Trophoblast cell (in vitro differentiated cells and primary cell): ENCODE measurements around the gene TRAF2.

Experiments used
- DNase-seq, 2 donors: peaks; one replicate each; pipeline ENCODE4 v3.0.0-alpha.2; 2016
- H2AFZ ChIP-seq: 2 replicates; pipeline ENCODE4 v1.6.1; 2013; ENCODE audit warnings: low read length, moderate library complexity, mild to moderate bottlenecking; ENCODE audit not compliant: insufficient read depth, poor library complexity
- H2AK5ac ChIP-seq: 2 replicates; pipeline ENCODE4 v1.6.1; 2013; ENCODE audit warnings: mild to moderate bottlenecking, low read length
- H2BK120ac ChIP-seq: 2 replicates; pipeline ENCODE4 v1.6.1; 2013; ENCODE audit warnings: low read length, mild to moderate bottlenecking, moderate library complexity; ENCODE audit not compliant: insufficient read depth, poor library complexity
- H2BK12ac ChIP-seq: 2 replicates; pipeline ENCODE4 v1.6.1; 2013; ENCODE audit warnings: mild to moderate bottlenecking, low read length, moderate library complexity
- H2BK5ac ChIP-seq: 2 replicates; pipeline ENCODE4 v1.6.1; 2013; ENCODE audit warnings: low read length, low read depth, moderate library complexity, mild to moderate bottlenecking; ENCODE audit not compliant: poor library complexity
- H3K14ac ChIP-seq: 2 replicates; pipeline ENCODE4 v1.6.1; 2013; ENCODE audit warnings: mild to moderate bottlenecking, low read length
- H3K18ac ChIP-seq: 2 replicates; pipeline ENCODE4 v1.6.1; 2013; ENCODE audit warnings: mild to moderate bottlenecking, low read length
- H3K23ac ChIP-seq: 2 replicates; pipeline ENCODE4 v1.6.1; 2013; ENCODE audit warnings: low read length
- H3K27ac ChIP-seq: 2 replicates; pipeline ENCODE4 v1.5.1; 2013; ENCODE audit warnings: low read depth, mild to moderate bottlenecking, inconsistent platforms, low read length, moderate library complexity
- H3K27me3 ChIP-seq: 2 replicates; pipeline ENCODE4 v1.6.1; 2013; ENCODE audit warnings: inconsistent platforms, mild to moderate bottlenecking, low read length, moderate library complexity; ENCODE audit not compliant: insufficient read depth
- H3K36me3 ChIP-seq, 2 experiments: 1 replicate in 1 of 2; 2 replicates in 1 of 2; pipeline ENCODE4 v1.6.1; 2013; ENCODE audit warnings: low read length in 2 of 2, mild to moderate bottlenecking in 2 of 2, moderate library complexity in 1 of 2; ENCODE audit not compliant: insufficient read depth in 2 of 2, control insufficient read depth in 1 of 2
- H3K4ac ChIP-seq: 2 replicates; pipeline ENCODE4 v1.6.1; 2013; ENCODE audit warnings: low read depth, mild to moderate bottlenecking, low read length, moderate library complexity
- H3K4me1 ChIP-seq, 2 experiments: 1 replicate in 1 of 2; 2 replicates in 1 of 2; pipeline ENCODE4 v1.6.1; 2013; ENCODE audit warnings: low read length in 2 of 2, mild to moderate bottlenecking in 2 of 2, moderate library complexity in 1 of 2; ENCODE audit not compliant: insufficient read depth in 2 of 2, control insufficient read depth in 1 of 2
- H3K4me2 ChIP-seq: 2 replicates; pipeline ENCODE4 v1.6.1; 2013; ENCODE audit warnings: inconsistent platforms, mild to moderate bottlenecking, low read length, moderate library complexity
- H3K4me3 ChIP-seq: 2 replicates; pipeline ENCODE4 v1.5.1; 2013; ENCODE audit warnings: mild to moderate bottlenecking, low read depth, low read length, inconsistent platforms
- H3K79me1 ChIP-seq: one replicate; pipeline ENCODE4 v1.6.1; 2013; ENCODE audit warnings: low read length
- H3K79me2 ChIP-seq: 2 replicates; pipeline ENCODE4 v1.6.1; 2013; ENCODE audit warnings: low read length, mild to moderate bottlenecking; ENCODE audit not compliant: control insufficient read depth, insufficient read depth, poor library complexity
- H3K9ac ChIP-seq: 2 replicates; pipeline ENCODE4 v1.6.1; 2013; ENCODE audit warnings: mild to moderate bottlenecking, low read length
- H3K9me3 ChIP-seq: 2 replicates; pipeline ENCODE4 v1.6.1; 2013; ENCODE audit warnings: low read depth, mild to moderate bottlenecking, control low read depth, inconsistent platforms, low read length; ENCODE audit not compliant: insufficient read depth
- H4K12ac ChIP-seq: 2 replicates; pipeline ENCODE4 v1.6.1; 2013; ENCODE audit warnings: low read depth, mild to moderate bottlenecking, low read length, moderate library complexity
- H4K8ac ChIP-seq: 2 replicates; pipeline ENCODE4 v1.6.1; 2013; ENCODE audit warnings: low read depth, mild to moderate bottlenecking, low read length, moderate library complexity
- H4K91ac ChIP-seq: one replicate; pipeline ENCODE4 v1.6.1; 2013; ENCODE audit warnings: low read depth, mild to moderate bottlenecking, low read length, moderate library complexity
- WGBS: extraction: QIAGEN DNeasy Blood & Tissue Kit; methylation state at CpG from one replicate; pipeline ENCODE4 v1.1.7; 2013; ENCODE audit warnings: missing lambda C conversion rate; ENCODE audit not compliant: insufficient read length, insufficient coverage; ENCODE audit errors: extremely low coverage; 5-methylcytosine and 5-hydroxymethylcytosine counted together

Gene TRAF2

GRCh38 chr9:136970361-136970760, 84.0 kb downstream of the TRAF2 start:
- no peak overlapping the region for H3K27ac ChIP-seq
- no peaks in the 10 kb centered on the region for H3K79me2 ChIP-seq
- H3K4ac ChIP-seq = no peak overlapping the region
- peaks cover 9% of the 10 kb centered on the region for H3K79me1 ChIP-seq
- no peak overlapping the region for H4K12ac ChIP-seq
- H3K18ac ChIP-seq = no peak overlapping the region
- H3K4me2 ChIP-seq = no peak overlapping the region
- peak overlapping the region; percentile 74 for H4K91ac ChIP-seq
- H3K27me3 ChIP-seq = no peaks in the 10 kb centered on the region
- H2BK5ac ChIP-seq = no peak overlapping the region
- H3K9ac ChIP-seq = no peak overlapping the region
- no peak overlapping the region for H2AK5ac ChIP-seq
- H3K9me3 ChIP-seq = no peaks in the 10 kb centered on the region
- H3K23ac ChIP-seq = no peak overlapping the region
- no peak overlapping the region for H2BK12ac ChIP-seq
- no peak for DNase-seq
- no peak overlapping the region for H3K14ac ChIP-seq
- H3K36me3 ChIP-seq = no peaks in the 10 kb centered on the region
- H3K4me3 ChIP-seq = no peak overlapping the region
- H4K8ac ChIP-seq = no peak overlapping the region
- no peak overlapping the region for H2BK120ac ChIP-seq
- no peak overlapping the region for H2AFZ ChIP-seq
- WGBS = no CpG with 5 or more reads among the region's 11 CpGs
- H3K4me1 ChIP-seq = no peaks in the 10 kb centered on the region

GRCh38 chr9:136971746-136972145, 85.4 kb downstream of the TRAF2 start:
- H4K12ac ChIP-seq = no peak overlapping the region
- no CpG with 5 or more reads among the region's 14 CpGs for WGBS
- H2BK12ac ChIP-seq = no peak overlapping the region
- H4K91ac ChIP-seq = peak overlapping the region; percentile 69
- no peak overlapping the region for H3K18ac ChIP-seq
- H3K79me2 ChIP-seq = no peaks in the 10 kb centered on the region
- H2AFZ ChIP-seq = no peak overlapping the region
- no peaks in the 10 kb centered on the region for H3K27me3 ChIP-seq
- no peak overlapping the region for H3K4me2 ChIP-seq
- H2BK5ac ChIP-seq = no peak overlapping the region
- no peak overlapping the region for H3K4me3 ChIP-seq
- DNase-seq = no peak
- H3K4ac ChIP-seq = no peak overlapping the region
- no peak overlapping the region for H2AK5ac ChIP-seq
- H4K8ac ChIP-seq = no peak overlapping the region
- no peak overlapping the region for H3K23ac ChIP-seq
- H3K79me1 ChIP-seq = peaks cover 9% of the 10 kb centered on the region
- no peak overlapping the region for H3K14ac ChIP-seq
- H2BK120ac ChIP-seq = peak overlapping the region; percentile 0
- H3K36me3 ChIP-seq = no peaks in the 10 kb centered on the region
- peak overlapping the region; percentile 1 for H3K27ac ChIP-seq
- no peaks in the 10 kb centered on the region for H3K4me1 ChIP-seq
- no peak overlapping the region for H3K9ac ChIP-seq
- no peaks in the 10 kb centered on the region for H3K9me3 ChIP-seq

DNA sequence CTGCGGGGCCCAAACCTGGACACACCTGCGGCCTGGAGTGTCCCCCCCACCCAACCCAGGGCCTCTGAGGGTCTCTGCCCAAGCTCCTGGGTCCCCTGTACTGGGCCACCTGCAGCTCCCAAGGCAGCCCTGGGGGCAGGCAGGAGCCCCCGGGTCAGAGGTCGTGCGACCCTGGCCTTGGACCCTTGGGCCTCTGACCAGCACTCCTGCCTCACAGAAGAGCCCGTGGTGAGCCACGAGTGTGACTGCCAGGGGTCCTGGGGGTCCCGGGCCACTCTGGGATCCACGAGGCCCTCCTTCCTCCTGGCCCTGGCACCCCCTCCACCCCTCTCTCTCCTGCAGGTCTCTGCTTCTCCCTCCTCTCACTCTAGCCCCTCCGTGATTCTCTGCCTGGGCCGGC, 86.0 kb downstream of the TRAF2 start:
- H3K79me1 ChIP-seq = peaks cover 9% of the 10 kb centered on the region
- no peaks in the 10 kb centered on the region for H3K4me1 ChIP-seq
- no peak overlapping the region for H2AFZ ChIP-seq
- H3K36me3 ChIP-seq = no peaks in the 10 kb centered on the region
- H4K12ac ChIP-seq = peak overlapping the region; percentile 17
- no peak overlapping the region for H3K14ac ChIP-seq
- WGBS = no CpG with 5 or more reads among the region's 11 CpGs
- H3K4me3 ChIP-seq = no peak overlapping the region
- H3K9ac ChIP-seq = no peak overlapping the region
- DNase-seq = no peak
- no peak overlapping the region for H4K8ac ChIP-seq
- no peak overlapping the region for H3K23ac ChIP-seq
- H2BK120ac ChIP-seq = peak overlapping the region; percentile 0
- H2BK12ac ChIP-seq = peak overlapping the region; percentile 12
- no peaks in the 10 kb centered on the region for H3K79me2 ChIP-seq
- H3K27me3 ChIP-seq = no peaks in the 10 kb centered on the region
- no peak overlapping the region for H3K4me2 ChIP-seq
- no peaks in the 10 kb centered on the region for H3K9me3 ChIP-seq
- no peak overlapping the region for H2BK5ac ChIP-seq
- peak overlapping the region; percentile 69 for H4K91ac ChIP-seq
- peak overlapping the region; percentile 1 for H3K27ac ChIP-seq
- H2AK5ac ChIP-seq = no peak overlapping the region
- H3K4ac ChIP-seq = no peak overlapping the region
- H3K18ac ChIP-seq = no peak overlapping the region

DNA sequence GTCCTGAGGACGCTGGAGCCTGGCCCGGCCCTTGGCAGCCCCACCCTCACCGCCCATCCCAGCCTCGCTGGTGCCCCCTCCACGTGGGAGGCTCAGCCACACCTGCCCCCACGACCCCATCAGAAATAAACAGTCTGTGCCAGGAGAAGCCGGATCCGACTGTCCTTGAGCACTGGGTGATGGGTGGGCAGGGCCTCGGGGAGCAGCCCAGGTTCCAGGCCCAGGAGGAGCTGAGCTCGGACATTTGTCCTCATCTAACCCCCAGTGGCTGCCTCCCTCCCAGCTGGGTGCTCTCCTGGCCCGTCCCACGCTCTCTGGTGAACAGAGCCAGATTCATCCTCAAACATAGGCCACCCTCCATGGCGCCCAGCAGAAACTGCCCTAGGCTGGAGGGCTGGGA, 86.4 kb downstream of the TRAF2 start:
- peaks cover under 1% of the 10 kb centered on the region for H3K9me3 ChIP-seq
- no peak overlapping the region for H3K9ac ChIP-seq
- no peak for DNase-seq
- H3K79me2 ChIP-seq = no peaks in the 10 kb centered on the region
- H3K18ac ChIP-seq = no peak overlapping the region
- no peak overlapping the region for H3K4me2 ChIP-seq
- H4K12ac ChIP-seq = no peak overlapping the region
- H4K91ac ChIP-seq = peak overlapping the region; percentile 69
- H2BK120ac ChIP-seq = no peak overlapping the region
- H3K36me3 ChIP-seq = no peaks in the 10 kb centered on the region
- H2AK5ac ChIP-seq = no peak overlapping the region
- H3K79me1 ChIP-seq = peaks cover 9% of the 10 kb centered on the region
- WGBS = no CpG with 5 or more reads among the region's 13 CpGs
- H3K27ac ChIP-seq = no peak overlapping the region
- no peak overlapping the region for H4K8ac ChIP-seq
- H2AFZ ChIP-seq = no peak overlapping the region
- H3K4me1 ChIP-seq = peaks cover 0 to under 1% of the 10 kb centered on the region in 2 experiments
- H2BK12ac ChIP-seq = no peak overlapping the region
- no peak overlapping the region for H3K4ac ChIP-seq
- no peak overlapping the region for H3K4me3 ChIP-seq
- no peak overlapping the region for H2BK5ac ChIP-seq
- no peaks in the 10 kb centered on the region for H3K27me3 ChIP-seq
- H3K14ac ChIP-seq = no peak overlapping the region
- H3K23ac ChIP-seq = no peak overlapping the region
